GM21423 (cell line): ENCODE results near the gene SPATA13.
A peak's percentile ranks its signal among the peaks of the same experiment; 100 is the strongest.

Experiments
- ATAC-seq: cut with Tn5 transposase; IDR thresholded peaks from one replicate; pipeline ENCODE4 v1.9.1; 2021; ENCODE audit warnings: mild to moderate bottlenecking, moderate library complexity; ENCODE audit not compliant: unreplicated experiment

SPATA13 gene

DNA sequence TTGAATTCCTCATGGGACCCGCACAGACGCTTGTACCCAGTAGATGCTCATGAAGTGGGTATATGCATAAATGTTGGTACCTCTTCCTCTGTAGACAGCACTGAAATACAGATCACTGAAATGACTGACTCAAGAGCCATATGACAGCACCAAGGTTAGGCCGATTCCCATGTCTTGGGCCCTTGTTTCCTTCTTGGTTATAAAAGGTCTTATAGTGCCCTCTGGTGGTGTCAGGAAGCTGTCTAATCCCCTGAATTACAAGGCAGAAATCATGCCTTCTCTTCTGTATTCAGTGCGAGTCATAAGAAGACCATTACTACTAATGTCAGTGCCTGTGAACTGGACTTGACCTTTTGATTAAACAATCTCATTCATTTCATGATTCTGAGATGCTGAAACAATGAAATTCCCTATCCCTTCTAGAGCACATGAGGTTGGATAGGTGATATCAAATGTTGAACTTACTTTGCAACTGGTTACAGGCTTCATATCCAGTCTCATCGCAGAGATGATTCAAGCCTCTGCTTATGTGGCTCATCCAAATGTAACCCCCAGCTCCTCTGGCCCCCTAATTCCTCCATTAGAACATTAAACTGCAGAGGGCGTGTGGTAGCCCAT lies 59.7 kb downstream of the SPATA13 start:
- ATAC-seq: peak; percentile 42

- no peak for ATAC-seq
Measured at GRCh38 chr13:24221007-24221406, 60.5 kb downstream of the SPATA13 start.

- no peak for ATAC-seq
Measured at GRCh38 chr13:24222756-24223155, 62.2 kb downstream of the SPATA13 start.

DNA sequence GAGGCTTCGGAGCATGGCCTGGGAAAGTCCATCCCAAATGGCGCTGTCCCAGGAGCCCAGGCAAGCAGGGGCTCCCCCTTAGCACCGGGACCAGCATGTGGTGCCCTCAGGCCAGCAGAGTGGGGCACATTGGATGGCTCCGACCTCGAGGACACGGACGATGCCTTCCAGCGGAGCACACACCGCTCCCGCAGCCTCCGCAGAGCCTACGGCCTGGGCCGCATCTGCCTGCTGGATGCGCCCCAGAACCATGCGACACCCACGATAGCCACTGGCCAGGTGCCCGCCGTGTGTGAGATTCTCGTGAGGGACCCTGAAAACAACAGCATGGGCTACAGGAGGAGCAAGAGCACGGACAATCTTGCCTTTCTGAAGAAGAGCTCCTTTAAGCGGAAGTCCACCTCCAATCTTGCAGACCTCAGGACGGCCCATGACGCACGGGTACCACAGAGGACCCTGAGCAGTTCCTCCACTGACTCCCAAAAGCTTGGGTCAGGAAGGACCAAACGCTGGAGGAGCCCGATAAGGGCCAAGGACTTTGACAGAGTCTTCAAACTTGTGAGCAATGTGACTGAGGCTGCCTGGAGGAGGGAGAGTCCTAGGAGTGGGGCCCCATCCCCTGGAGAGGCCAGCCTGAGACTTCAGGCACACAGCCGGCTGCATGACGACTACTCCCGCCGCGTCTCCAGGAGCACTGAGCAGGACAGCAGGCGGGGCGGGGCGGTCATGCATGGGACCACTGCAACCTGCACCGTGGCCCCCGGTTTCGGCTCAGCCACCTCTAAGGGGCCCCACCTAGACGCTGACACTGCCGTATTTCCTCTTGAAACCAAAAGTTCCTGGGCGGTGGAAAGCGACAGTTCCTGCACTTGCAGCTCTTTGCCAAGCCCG lies 63.1 kb downstream of the SPATA13 start:
- ATAC-seq: peak; percentile 63

DNA sequence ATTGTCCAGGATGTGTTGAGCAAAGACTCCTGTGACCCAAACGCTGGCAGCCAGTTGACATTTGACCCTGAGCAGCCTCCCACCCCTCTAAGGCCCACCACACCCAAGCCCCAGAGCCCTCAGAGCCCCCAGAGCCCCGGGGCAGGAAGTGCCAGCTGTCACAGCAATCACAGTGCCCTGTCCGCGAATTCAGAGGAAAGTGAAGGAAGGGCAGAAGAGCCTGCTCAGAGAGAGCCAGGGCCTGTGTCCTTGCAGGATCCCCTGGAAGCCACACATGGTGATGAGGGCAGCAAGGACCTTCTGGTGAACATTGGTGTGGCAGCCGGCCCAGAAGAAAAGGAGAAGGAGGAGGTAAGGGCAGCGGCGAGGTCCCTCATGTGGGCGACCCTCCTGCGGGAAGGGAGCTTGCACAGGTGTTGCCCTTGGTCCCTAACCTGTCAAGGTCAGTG lies 63.7 kb downstream of the SPATA13 start:
- peak; percentile 4 for ATAC-seq

- no peak for ATAC-seq
Measured at GRCh38 chr13:24225062-24225461, 64.5 kb downstream of the SPATA13 start.

- no peak for ATAC-seq
Measured at GRCh38 chr13:24225930-24226329, 65.4 kb downstream of the SPATA13 start.

DNA sequence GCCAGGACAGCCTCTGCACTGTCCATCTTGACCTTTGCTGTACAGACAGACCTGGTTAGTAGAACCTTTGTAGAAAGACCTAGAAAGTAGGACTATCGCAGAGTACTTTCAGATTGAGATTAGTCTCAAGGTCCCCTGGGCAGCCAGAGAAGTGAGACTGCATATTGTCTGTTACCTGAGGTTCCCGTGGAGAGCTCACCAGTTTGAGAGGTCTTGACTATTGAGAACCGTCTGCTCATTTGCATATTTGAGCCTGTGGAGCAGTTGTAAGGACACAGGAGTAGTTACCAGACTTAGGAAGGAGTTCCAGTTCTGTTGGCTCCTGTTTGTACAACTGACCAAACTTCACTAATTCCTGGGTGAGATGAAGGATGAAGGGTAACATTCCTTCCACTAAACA lies 66.2 kb downstream of the SPATA13 start:
- no peak for ATAC-seq

DNA sequence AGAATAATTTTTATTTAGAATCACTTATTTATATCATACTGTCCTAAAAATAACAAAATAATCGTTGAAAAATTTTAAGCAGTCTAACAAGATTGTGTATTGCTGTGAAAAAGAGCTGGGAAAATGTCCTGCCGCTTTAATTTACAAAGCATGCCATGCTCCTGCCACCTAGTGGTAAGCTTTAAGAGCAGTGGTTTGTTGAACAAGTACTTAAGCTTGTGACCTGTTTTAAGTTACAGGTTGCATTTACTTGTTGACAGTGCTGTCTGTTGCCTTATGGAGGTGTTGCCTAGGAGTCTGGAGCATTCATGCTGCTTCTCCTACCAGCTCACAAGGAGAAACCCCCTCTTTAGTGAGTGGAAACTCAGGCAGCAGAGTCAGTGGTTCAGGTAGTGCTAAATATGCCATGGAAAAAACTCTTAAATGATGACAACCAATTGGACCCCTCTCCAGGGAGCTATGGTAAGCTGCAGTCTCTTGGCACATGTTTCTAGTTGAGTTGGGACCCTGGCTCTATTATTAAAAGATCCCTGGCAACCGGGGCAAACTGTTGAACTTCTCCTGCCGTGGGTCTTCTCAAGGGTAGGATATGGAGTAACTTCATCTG lies 68.4 kb downstream of the SPATA13 start:
- no peak for ATAC-seq

GRCh38 chr13:24230428-24231072 lies 70.0 kb downstream of the SPATA13 start:
- ATAC-seq: no peak

DNA sequence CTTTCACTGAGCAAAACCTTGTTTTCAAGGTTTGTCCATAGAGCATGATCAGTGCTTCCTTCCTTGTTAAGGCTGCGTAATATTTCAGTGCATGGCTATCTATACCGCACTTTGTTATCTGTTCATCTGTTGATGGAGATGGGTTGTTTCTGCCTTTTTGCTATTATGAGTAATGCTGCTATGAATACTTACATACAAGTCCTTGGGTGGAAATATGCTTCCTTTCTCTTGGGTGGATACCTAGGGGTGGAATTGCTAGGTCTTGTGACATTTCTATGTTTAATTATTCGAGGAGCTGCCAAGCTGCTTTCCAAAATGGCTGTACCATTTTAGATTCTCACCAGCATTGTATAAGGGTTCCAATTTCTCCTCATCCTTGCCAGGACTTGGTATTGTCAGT lies 70.9 kb downstream of the SPATA13 start:
- ATAC-seq: no peak

DNA sequence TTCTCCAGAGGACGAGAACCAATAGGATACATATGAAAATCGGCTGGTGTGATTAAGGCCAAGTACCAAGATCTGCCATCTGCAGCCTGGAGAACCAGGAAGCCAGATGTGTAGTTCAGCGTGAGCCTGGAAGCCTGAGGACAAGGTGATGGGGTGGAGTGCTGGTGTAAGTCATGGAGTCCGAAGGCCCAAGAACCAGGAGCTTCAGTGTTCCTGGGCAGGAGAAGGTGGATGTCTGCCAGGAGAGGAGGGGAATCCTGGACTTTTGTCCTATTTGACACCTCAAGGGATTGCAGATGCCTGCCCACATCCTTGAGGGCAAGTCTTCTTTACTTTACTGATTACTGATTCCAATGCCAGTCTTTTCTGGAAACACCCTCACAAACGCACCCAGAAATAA lies 71.5 kb downstream of the SPATA13 start:
- ATAC-seq: no peak

DNA sequence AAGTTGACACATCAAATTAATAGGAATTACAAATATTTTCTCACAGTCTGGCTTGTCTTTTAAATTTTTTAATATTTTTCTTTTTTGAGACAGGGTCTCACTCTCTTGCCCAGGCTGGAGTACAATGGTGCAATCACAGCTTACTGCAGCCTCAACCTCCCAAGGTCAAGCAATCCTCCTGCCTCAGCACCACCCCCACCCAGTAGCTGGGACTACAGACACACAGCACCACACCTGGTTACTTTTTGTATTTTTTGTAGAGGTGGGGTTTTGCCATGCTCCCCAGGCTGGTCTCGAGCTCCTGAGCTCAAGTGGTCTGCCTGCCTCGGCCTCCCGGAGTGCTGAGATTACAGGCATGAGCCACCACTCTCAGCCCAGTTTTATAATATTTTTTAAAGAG lies 72.0 kb downstream of the SPATA13 start:
- ATAC-seq: no peak

GRCh38 chr13:24233351-24233901 lies 72.9 kb downstream of the SPATA13 start:
- no peak for ATAC-seq

GRCh38 chr13:24234200-24234915 lies 73.8 kb downstream of the SPATA13 start:
- ATAC-seq: no peak

- no peak for ATAC-seq
Measured at GRCh38 chr13:24237356-24237755, 76.8 kb downstream of the SPATA13 start.

GRCh38 chr13:24241336-24241735 lies 80.8 kb downstream of the SPATA13 start:
- no peak for ATAC-seq

GRCh38 chr13:24242100-24242499 lies 81.6 kb downstream of the SPATA13 start:
- no peak for ATAC-seq

DNA sequence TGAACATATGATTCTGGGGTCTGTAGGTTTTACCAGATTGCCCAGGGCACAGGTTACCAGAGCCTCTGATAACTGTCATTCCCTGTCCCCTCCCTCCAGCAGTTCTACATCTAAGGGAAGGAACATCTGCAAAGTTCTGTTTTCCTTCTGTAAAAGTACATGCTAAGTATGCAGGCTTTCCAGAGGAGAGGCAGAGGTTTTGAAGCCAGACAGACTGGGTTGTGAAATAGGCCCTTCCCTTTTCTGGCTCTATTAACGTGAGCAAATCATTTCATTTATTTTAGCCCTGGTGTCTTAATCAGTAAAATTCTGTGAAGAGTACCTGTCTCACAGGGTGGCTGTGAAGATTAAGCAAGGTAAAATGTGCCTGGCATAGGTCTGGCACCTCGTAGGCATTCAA lies 82.8 kb downstream of the SPATA13 start:
- ATAC-seq: no peak

DNA sequence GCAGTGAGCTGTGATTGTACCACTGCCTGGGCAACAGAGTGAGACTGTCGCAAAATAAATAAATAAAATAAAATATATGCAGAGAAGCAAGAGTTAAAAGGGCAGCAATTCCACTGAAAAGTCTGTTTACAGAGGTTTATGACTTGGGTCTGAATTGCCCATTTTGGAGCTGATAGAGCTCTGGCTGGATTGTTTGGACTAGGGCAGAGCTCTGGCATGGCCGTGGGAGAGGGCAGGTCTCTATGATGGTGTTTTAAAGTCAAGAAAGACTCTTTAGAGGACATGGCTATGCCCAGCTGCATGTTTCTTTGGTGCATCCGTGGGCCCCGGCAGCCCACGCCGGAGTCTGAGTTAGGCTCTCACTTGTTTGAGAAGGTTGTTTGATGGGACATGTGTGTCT lies 84.3 kb downstream of the SPATA13 start:
- ATAC-seq: no peak
